PC-3 (cell line): ENCODE results near the gene ZNF74. TPM values are rescaled to one million over a fixed set of nuclear protein-coding genes. Genes with fewer than 3 reads are reported as not detected.

ENCODE experiments used
- ATAC-seq: fragments of 200-7000 bp; cut with Tn5 transposase; 2 replicates; pipeline ENCODE4 v1.9.1; 2020; ENCODE audit warnings: mild to moderate bottlenecking, moderate library complexity
- BruUV-seq: library from RNA; stranded (reverse); fragments of 400-500 nt; replicated peaks from 2 replicates; lab custom pipeline; 2021; lab: Mats Ljungman, UMichigan
- CTCF ChIA-PET: fragments of 300-600 bp; sonication (Branson Sonifier 250); formaldehyde crosslinking; loops from one replicate; lab custom pipeline; 2022; ENCODE audit warnings: antibody characterized with exemption; lab: Charles Lee
- POLR2A ChIA-PET: fragments of 300-600 bp; sonication (Branson Sonifier 250); formaldehyde crosslinking; loops from one replicate; lab custom pipeline; 2022; ENCODE audit warnings: antibody characterized with exemption; ENCODE audit not compliant: unreplicated experiment; lab: Charles Lee
- DNase-seq: peaks from one replicate; pipeline ENCODE4 v3.0.0-alpha.2; 2015
- H2AFZ ChIP-seq: fragments of 300-600 bp; sonication (generic); 2 replicates; pipeline ENCODE4 v1.6.0; 2016; ENCODE audit warnings: antibody characterized with exemption, low read length
- H3F3A ChIP-seq: fragments of 300-600 bp; sonication (generic); one replicate; pipeline ENCODE4 v1.6.0; 2017; ENCODE audit warnings: antibody characterized with exemption, low read length, control low read depth, mild to moderate bottlenecking; ENCODE audit not compliant: unreplicated experiment
- H3K27ac ChIP-seq: fragments of 300-600 bp; sonication (generic); 2 replicates; pipeline ENCODE4 v1.5.1; 2016; ENCODE audit warnings: mild to moderate bottlenecking, low read length
- H3K27me3 ChIP-seq: fragments of 300-600 bp; sonication (generic); 2 replicates; pipeline ENCODE4 v1.6.1; 2016; ENCODE audit warnings: low read length, mixed read lengths
- H3K36me3 ChIP-seq: fragments of 300-600 bp; sonication (generic); 2 replicates; pipeline ENCODE4 v1.6.1; 2016; ENCODE audit warnings: low read depth, mixed run types, low read length, mixed read lengths
- H3K4me1 ChIP-seq: fragments of 300-600 bp; sonication (generic); 2 replicates; pipeline ENCODE4 v1.5.1; 2016; ENCODE audit warnings: low read length; ENCODE audit not compliant: insufficient read depth
- H3K4me2 ChIP-seq: fragments of 300-600 bp; sonication (generic); 2 replicates; pipeline ENCODE4 v1.6.0; 2016; ENCODE audit warnings: low read length
- H3K4me3 ChIP-seq: fragments of 300-600 bp; sonication (generic); 2 replicates; pipeline ENCODE4 v1.5.1; 2016; ENCODE audit warnings: mild to moderate bottlenecking, low read length, mixed read lengths
- H3K79me2 ChIP-seq: fragments of 300-600 bp; sonication (generic); 2 replicates; pipeline ENCODE4 v1.6.1; 2017; ENCODE audit warnings: low read length, mixed read lengths
- H3K9ac ChIP-seq: fragments of 300-600 bp; sonication (generic); 2 replicates; pipeline ENCODE4 v1.6.0; 2016; ENCODE audit warnings: mild to moderate bottlenecking, low read length
- H3K9me2 ChIP-seq: fragments of 300-600 bp; sonication (generic); replicated peaks from 2 replicates; pipeline ENCODE4 v1.6.1; 2016; ENCODE audit warnings: mixed run types, low read length, mixed read lengths
- H3K9me3 ChIP-seq: fragments of 300-600 bp; sonication (generic); 2 replicates; pipeline ENCODE4 v1.6.1; 2016; ENCODE audit warnings: low read length, mixed read lengths
- H4K20me1 ChIP-seq: fragments of 300-600 bp; sonication (generic); 2 replicates; pipeline ENCODE4 v1.6.1; 2016; ENCODE audit warnings: low read length, mixed read lengths
- EZH2 ChIP-seq: fragments of 300-600 bp; sonication (generic); IDR thresholded peaks from one replicate; pipeline ENCODE4 v1.6.1; 2017; ENCODE audit warnings: antibody characterized with exemption, mild to moderate bottlenecking, low read length; ENCODE audit not compliant: unreplicated experiment
- EZH2phosphoT487 ChIP-seq: fragments of 300-600 bp; sonication (generic); IDR thresholded peaks from 2 replicates; pipeline ENCODE4 v1.6.1; 2018; ENCODE audit warnings: mild to moderate bottlenecking, antibody characterized with exemption, low read length, borderline replicate concordance
- intact Hi-C: fragments of 100-400 bp; cut with micrococcal nuclease; formaldehyde crosslinking; loops from 2 replicates; pipeline ENCODE4 v1.9.0; 2023
- total RNA-seq: library from RNA; depleted of rRNA; stranded (reverse); fragments of >200 nt; gene quantifications from 2 replicates; pipeline ENCODE4 v1.2.3, GENCODE V29; 2014
- TF ChIP-seq, protein P1 (sequence below): fragments of 300-600 bp; sonication (generic); conservative IDR thresholded peaks from 2 replicates; pipeline ENCODE4 v1.5.1; 2017; ENCODE audit warnings: antibody characterized with exemption, low read depth, mild to moderate bottlenecking, low read length

ZNF74 gene
- total RNA-seq, 1 experiment from 2014 or later = 11.1 TPM

- ATAC-seq = peak; percentile 72
- Histone ChIP-seq H3K4me2 (no peak overlapping the region), H3K27me3 (no peaks in the 10 kb centered on the region), H3K36me3 (no peaks in the 10 kb centered on the region), H2AFZ (0 out of 2 replicates have a peak overlapping the region, but pooled peaks have one; percentile 30), H3K27ac (no peak overlapping the region), H4K20me1 (no peaks in the 10 kb centered on the region), H3K9me2 (no peaks in the 10 kb centered on the region), H3K4me3 (no peak overlapping the region), H3F3A (no peaks in the 10 kb centered on the region), H3K79me2 (no peaks in the 10 kb centered on the region), H3K4me1 (no peaks in the 10 kb centered on the region), H3K9ac (no peak overlapping the region), H3K9me3 (no peaks in the 10 kb centered on the region)
- ChIA-PET CTCF (interaction anchor here (1.2 kb wide), 1 partner anchor 38 kb away, joined by 22 read pairs; no protein-coding TSS in a partner anchor), POLR2A (no interaction called here)
- TF ChIP-seq, protein P1, sequence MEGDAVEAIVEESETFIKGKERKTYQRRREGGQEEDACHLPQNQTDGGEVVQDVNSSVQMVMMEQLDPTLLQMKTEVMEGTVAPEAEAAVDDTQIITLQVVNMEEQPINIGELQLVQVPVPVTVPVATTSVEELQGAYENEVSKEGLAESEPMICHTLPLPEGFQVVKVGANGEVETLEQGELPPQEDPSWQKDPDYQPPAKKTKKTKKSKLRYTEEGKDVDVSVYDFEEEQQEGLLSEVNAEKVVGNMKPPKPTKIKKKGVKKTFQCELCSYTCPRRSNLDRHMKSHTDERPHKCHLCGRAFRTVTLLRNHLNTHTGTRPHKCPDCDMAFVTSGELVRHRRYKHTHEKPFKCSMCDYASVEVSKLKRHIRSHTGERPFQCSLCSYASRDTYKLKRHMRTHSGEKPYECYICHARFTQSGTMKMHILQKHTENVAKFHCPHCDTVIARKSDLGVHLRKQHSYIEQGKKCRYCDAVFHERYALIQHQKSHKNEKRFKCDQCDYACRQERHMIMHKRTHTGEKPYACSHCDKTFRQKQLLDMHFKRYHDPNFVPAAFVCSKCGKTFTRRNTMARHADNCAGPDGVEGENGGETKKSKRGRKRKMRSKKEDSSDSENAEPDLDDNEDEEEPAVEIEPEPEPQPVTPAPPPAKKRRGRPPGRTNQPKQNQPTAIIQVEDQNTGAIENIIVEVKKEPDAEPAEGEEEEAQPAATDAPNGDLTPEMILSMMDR = peak; percentile 73
- TF ChIP-seq EZH2phosphoT487 = no peak
- intact Hi-C loops = loop anchor here (1.0 kb wide), 1 partner anchor 38 kb away; no protein-coding TSS in a partner anchor
- BruUV-seq = no TSS peak
- DNase-seq = peak; percentile 65
Observed at GRCh38 chr22:20456064-20456721, 62.2 kb downstream of the ZNF74 start.

- Histone ChIP-seq H3K9me2 (no peaks in the 10 kb centered on the region), H3K9ac (no peak overlapping the region), H3K79me2 (no peaks in the 10 kb centered on the region), H3K4me1 (no peaks in the 10 kb centered on the region), H2AFZ (0 out of 2 replicates have a peak overlapping the region, but pooled peaks have one; percentile 30), H3K4me3 (no peak overlapping the region), H3K4me2 (no peak overlapping the region), H4K20me1 (no peaks in the 10 kb centered on the region), H3K27me3 (no peaks in the 10 kb centered on the region), H3F3A (no peaks in the 10 kb centered on the region), H3K27ac (no peak overlapping the region), H3K36me3 (no peaks in the 10 kb centered on the region), H3K9me3 (no peaks in the 10 kb centered on the region)
- TF ChIP-seq EZH2phosphoT487 = no peak
- TF ChIP-seq, protein P1 = no peak
- TF ChIP-seq EZH2 = no peak
- ChIA-PET POLR2A (no interaction called here), CTCF (interaction anchor here (1.2 kb wide), 1 partner anchor 38 kb away, joined by 22 read pairs; no protein-coding TSS in a partner anchor)
- DNase-seq = no peak
- intact Hi-C loops = loop anchor here (1.0 kb wide), 1 partner anchor 38 kb away; no protein-coding TSS in a partner anchor
- BruUV-seq = no TSS peak
- ATAC-seq = no peak
Observed at GRCh38 chr22:20456722-20457076, 62.7 kb downstream of the ZNF74 start.
